GM18868 (cell line): Measurements from ENCODE around the gene HSD17B2.

Experiments
- ATAC-seq: cut with Tn5 transposase; IDR thresholded peaks from one replicate; pipeline ENCODE4 v1.9.1; 2021; ENCODE audit warnings: mild to moderate bottlenecking, moderate library complexity; ENCODE audit not compliant: unreplicated experiment

HSD17B2 gene

GRCh38 chr16:82047374-82047773, 12.3 kb downstream of the HSD17B2 start:
- no peak for ATAC-seq

DNA sequence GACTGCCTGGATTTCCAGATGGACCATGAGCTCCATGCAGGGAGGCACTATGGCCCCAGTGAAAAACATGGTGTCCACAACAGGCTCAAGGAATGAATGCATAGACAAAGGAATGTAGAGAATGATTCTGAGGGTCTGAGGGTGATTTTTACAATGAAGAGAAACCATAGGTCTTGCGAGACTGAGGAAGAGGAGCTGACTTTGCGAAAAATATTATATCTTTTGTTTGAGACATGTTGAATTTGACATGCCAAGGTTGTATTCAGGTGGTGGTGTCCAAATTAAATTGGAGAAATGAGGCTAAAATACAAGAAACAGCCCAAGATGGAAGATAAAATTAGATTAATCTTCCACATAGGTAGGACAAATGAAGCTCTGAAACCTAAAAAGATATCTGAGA, 12.7 kb downstream of the HSD17B2 start:
- no peak for ATAC-seq

DNA sequence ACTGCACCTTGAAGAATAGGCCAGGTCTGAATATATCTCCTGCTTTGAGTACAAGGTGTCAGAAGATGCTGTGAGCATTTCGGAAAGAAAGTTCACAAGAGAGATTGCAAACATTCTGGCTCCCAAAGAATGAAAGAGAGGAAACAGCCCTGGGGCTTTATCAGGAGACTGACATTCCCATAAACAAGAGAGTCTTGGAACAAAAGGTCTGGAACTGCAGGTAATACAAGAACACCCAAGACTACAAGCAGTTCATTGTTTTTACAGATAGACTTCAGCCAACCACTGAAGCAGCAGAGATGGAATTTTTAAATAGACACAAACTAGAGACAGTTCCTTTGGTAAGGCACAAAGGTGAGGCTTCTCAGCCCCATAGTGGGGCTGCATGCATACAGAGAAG, 14.4 kb downstream of the HSD17B2 start:
- ATAC-seq: no peak

GRCh38 chr16:82050506-82050905, 15.5 kb downstream of the HSD17B2 start:
- no peak for ATAC-seq

- no peak for ATAC-seq
These were observed 15.9 kb downstream of the HSD17B2 start for GRCh38 chr16:82050909-82051357.

DNA sequence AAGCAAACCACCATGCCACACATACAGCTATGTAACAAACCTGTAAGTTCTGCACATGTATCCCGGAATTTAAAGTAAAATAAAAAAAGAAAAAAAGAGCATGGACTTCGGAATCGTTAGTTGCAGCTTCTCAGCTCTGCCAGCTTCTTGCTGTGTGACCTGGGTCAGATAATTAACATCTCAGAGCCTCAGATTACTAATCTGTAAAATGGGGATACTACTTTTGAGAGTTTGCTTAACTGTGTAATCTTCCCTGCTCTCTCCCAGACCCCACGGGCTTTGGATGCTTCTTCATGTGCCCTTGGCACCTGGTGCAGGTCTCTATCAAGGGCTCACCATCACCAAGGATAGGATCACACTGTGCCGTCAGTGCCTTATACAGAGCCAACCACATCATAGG, 16.6 kb downstream of the HSD17B2 start:
- no peak for ATAC-seq

DNA sequence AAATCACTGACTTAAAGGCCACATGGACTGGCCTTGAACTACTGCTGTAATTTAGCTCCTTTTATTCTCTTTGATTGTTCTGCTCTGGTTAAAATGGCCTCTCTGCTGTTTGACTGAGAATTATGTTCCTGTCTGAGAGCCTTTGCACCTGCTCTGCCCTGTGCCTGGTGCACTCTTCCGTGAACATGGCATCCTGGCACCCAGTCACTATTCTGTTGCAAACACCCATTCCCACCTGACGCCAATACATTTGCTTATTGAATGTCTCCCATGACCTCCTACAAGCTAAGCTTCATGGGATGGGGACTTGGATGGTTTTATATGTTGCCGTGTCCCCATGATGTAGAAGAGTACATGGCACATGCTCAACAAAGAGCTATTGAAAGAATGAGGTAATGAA, 20.1 kb downstream of the HSD17B2 start:
- no peak for ATAC-seq

- no peak for ATAC-seq
These were observed 20.9 kb downstream of the HSD17B2 start for GRCh38 chr16:82055728-82056549.

- ATAC-seq: no peak
These were observed 21.5 kb downstream of the HSD17B2 start for GRCh38 chr16:82056550-82056896.

GRCh38 chr16:82059161-82059982, 24.3 kb downstream of the HSD17B2 start:
- ATAC-seq: no peak

DNA sequence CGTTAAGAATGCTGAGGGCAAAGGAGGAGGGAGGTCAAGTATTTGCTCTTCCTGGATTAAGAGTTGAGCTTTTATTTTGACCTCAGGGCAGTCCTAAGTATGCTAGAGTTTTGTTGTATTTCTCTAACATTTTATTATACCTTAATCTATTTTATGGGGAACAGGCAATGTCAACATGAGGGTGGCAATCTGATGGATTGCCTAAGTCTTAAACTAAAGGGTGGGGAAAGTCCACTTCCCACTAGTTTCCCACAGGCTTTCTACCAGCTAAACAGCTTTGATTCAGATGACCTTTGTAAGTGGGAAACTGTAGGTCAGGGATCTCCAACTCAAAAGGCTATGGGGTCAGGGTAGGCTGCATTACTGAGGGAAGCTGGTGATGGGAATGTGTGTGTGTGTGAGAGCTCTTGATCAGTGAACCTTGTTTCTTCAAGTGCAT, 24.9 kb downstream of the HSD17B2 start:
- ATAC-seq: no peak

GRCh38 chr16:82061861-82062525, 26.9 kb downstream of the HSD17B2 start:
- no peak for ATAC-seq

- ATAC-seq: no peak
These were observed 27.6 kb downstream of the HSD17B2 start for GRCh38 chr16:82062645-82063058.

DNA sequence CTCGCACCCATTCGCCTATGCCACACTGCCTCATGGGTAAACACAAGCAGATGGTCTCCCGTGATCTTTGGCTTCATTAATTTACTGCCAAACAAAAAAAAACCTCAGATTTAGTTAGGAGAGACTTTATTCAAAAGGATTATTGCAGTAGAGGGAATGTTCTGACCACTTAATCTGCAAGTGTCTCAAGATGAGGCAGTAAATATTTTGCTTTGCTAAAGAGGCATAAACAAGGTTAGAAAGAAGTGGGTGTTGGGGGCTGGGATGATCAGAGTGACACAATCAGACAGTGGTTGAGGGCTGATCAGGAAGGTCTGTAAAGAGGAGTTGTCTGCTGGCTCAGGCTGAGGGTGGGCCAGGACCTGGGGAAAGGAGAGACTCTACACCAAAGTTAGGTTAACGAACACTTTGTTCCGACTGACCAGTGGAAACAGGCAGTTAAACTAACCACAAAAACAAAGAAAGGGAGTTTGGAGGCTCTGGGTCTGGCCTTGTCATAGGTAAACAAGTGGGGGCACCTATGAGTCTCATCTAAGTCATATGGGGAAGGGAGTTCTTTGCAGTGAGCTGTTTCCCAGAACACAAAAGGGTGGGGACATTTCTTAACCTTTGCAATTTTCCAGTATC, 28.5 kb downstream of the HSD17B2 start:
- ATAC-seq: no peak

- ATAC-seq: no peak
These were observed 32.2 kb downstream of the HSD17B2 start for GRCh38 chr16:82067042-82067803.

GRCh38 chr16:82067804-82068325, 32.8 kb downstream of the HSD17B2 start:
- no peak for ATAC-seq

DNA sequence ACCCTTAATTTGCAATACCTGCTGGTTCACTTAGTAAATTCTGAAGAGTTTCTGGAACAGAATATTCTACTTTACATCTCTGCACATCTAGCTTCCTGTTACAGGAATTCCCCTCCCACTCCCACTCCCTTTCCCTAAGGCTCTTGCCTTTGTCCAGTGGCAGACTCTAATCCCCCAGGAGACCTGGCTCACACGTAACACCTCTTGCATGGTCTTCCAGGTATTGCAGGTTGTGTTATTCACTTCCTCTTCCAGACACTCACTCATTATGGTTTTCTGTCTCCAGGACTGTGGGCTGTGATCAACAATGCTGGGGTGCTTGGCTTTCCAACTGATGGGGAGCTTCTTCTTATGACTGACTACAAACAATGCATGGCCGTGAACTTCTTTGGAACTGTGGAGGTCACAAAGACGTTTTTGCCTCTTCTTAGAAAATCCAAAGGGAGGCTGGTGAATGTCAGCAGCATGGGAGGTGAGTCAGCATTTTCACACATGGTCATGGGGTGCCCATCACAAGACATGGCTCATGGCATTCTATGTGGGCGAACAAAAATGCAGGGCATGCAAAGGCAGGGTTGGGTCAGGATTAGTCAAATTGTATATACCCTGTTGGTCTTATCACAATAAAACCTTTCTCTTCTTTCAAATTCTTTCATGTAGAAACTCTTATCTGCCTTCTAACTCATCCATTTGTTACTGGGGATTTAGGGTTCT, 35.8 kb downstream of the HSD17B2 start:
- ATAC-seq: no peak

- ATAC-seq: no peak
These were observed 36.4 kb downstream of the HSD17B2 start for GRCh38 chr16:82071421-82071820.

DNA sequence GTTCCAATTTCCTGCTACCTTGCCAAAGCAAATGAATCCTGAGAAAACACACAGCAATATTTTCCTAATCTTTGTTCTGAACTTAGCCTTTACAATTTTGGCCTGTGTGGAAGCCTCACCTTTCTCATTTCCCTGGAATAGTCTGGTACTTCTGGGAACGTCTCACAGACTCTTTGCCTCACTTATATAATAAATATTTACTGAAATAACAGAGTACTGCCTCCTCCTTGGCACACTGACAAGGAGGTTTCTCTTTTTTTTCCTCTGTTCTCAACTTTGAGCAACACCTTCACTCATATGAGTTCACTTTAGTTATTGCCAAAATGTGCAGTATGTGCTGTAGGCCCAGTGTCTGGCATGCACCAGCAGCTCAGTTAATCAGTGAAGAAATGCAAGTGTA, 37.3 kb downstream of the HSD17B2 start:
- ATAC-seq: no peak
